HUDEP-2 (cell line): Measurements from ENCODE around the gene RBL2.
"Not testable (repeated sequence)": the region's sequence is repeated elsewhere in the genome, so short reads cannot be mapped to it uniquely, and the experiment has no call there.

Source experiments
- DNase-seq, 76 experiments: peaks; one replicate each; lab custom pipeline; 2025; ENCODE audit not compliant: unreplicated experiment in 76 of 76; lab: John Stamatoyannopoulos, UW

Gene RBL2

GRCh38 chr16:53503991-53504663 lies 69.9 kb downstream of the RBL2 start:
- no peak for DNase-seq

GRCh38 chr16:53504665-53505064 lies 70.4 kb downstream of the RBL2 start:
- no peak for DNase-seq

GRCh38 chr16:53506254-53506653 lies 72.0 kb downstream of the RBL2 start:
- no peak for DNase-seq

GRCh38 chr16:53507464-53508179 lies 73.4 kb downstream of the RBL2 start:
- DNase-seq: peak in 30 of 76 experiments; percentile 1 to 58 (median 21)

- peak in 23 of 76 experiments; percentile 2 to 24 (median 9) for DNase-seq
Measured at GRCh38 chr16:53509906-53510703, 75.8 kb downstream of the RBL2 start.

- DNase-seq: no peak
Measured at GRCh38 chr16:53510704-53511070, 76.4 kb downstream of the RBL2 start.

- no peak for DNase-seq
Measured at GRCh38 chr16:53511084-53511402, 76.8 kb downstream of the RBL2 start.

GRCh38 chr16:53511403-53512280 lies 77.4 kb downstream of the RBL2 start:
- no peak for DNase-seq

GRCh38 chr16:53512795-53513194 lies 78.5 kb downstream of the RBL2 start:
- DNase-seq: not testable (repeated sequence)

- DNase-seq: no peak
Measured at GRCh38 chr16:53515259-53515658, 81.0 kb downstream of the RBL2 start.

GRCh38 chr16:53515811-53516210 lies 81.5 kb downstream of the RBL2 start:
- no peak for DNase-seq

GRCh38 chr16:53517851-53518250 lies 83.6 kb downstream of the RBL2 start:
- no peak for DNase-seq

GRCh38 chr16:53518550-53519416 lies 84.5 kb downstream of the RBL2 start:
- no peak for DNase-seq

GRCh38 chr16:53519417-53520091 lies 85.3 kb downstream of the RBL2 start:
- no peak for DNase-seq

GRCh38 chr16:53523126-53523804 lies 89.0 kb downstream of the RBL2 start:
- no peak for DNase-seq

GRCh38 chr16:53523971-53524548 lies 89.8 kb downstream of the RBL2 start:
- DNase-seq: no peak

GRCh38 chr16:53528797-53529196 lies 94.5 kb downstream of the RBL2 start:
- DNase-seq: no peak

- no peak for DNase-seq
Measured at GRCh38 chr16:53529513-53529912, 95.2 kb downstream of the RBL2 start.
